ENCODE data around the gene PLEKHD1. TPM values are rescaled to one million over a fixed set of nuclear protein-coding genes. Genes with fewer than 3 reads are reported as not detected.

Gene PLEKHD1
- total RNA-seq, 1 donor from 2014 or later = 0.19 TPM

- DNase-seq (ENCODE audit: low spot score) = peak; percentile 60
These were observed 34.0 kb downstream of the PLEKHD1 start for GRCh38 chr14:69518289-69519101.

- DNase-seq (ENCODE audit: low spot score) = peak; percentile 39
These were observed 34.9 kb downstream of the PLEKHD1 start for GRCh38 chr14:69519204-69520100.

GRCh38 chr14:69522026-69522425 is 37.5 kb downstream of the PLEKHD1 start:
- peak; percentile 55 for DNase-seq (ENCODE audit: low spot score)

DNA sequence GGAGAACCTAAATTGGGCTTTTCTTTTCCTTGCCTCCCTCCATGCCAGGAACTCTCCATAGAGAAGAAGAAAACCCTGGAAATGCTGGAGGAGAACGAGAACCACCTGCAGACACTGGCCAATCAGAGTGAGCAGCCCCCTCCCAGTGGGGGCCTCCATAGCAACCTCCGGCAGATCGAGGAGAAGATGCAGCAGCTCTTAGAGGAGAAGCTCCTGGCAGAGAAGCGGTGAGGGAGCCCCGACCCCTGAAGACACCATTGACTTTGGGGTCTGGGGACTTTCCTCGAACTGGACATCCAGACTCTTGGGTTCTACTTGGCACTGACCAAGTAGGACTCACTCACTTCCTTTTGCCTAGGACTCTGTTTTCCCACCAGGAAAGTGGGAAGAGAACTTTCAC is 41.4 kb downstream of the PLEKHD1 start:
- peak; percentile 73 for DNase-seq (ENCODE audit: low spot score)

DNA sequence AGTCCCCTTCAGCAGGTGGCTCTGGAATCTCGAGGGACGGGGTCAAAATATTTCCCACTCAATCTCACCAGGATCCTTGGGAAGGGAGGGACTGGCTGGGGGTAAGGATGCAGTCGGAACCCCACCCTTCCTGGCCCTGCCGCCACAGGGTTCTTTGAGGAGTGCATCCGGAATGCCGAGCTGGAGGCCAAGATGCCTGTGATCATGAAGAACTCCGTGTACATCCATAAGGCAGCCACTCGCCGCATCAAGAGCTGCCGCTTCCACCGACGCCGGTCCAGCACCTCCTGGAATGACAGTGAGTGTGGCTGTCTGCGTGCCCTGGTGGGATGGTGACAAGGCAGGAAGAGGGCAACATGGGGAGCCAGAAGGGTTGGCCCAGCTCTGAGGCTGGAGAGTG is 43.1 kb downstream of the PLEKHD1 start:
- DNase-seq (ENCODE audit: low spot score) = peak; percentile 65

- DNase-seq (ENCODE audit: low spot score) = peak; percentile 67
These were observed 43.6 kb downstream of the PLEKHD1 start for GRCh38 chr14:69528143-69528542.

- DNase-seq (ENCODE audit: low spot score) = no peak
These were observed 44.4 kb downstream of the PLEKHD1 start for GRCh38 chr14:69528930-69529329.

GRCh38 chr14:69529563-69529962 is 45.0 kb downstream of the PLEKHD1 start:
- DNase-seq (ENCODE audit: low spot score) = no peak

GRCh38 chr14:69530095-69530494 is 45.6 kb downstream of the PLEKHD1 start:
- no peak for DNase-seq (ENCODE audit: low spot score)

GRCh38 chr14:69531135-69531534 is 46.6 kb downstream of the PLEKHD1 start:
- no peak for DNase-seq (ENCODE audit: low spot score)

DNA sequence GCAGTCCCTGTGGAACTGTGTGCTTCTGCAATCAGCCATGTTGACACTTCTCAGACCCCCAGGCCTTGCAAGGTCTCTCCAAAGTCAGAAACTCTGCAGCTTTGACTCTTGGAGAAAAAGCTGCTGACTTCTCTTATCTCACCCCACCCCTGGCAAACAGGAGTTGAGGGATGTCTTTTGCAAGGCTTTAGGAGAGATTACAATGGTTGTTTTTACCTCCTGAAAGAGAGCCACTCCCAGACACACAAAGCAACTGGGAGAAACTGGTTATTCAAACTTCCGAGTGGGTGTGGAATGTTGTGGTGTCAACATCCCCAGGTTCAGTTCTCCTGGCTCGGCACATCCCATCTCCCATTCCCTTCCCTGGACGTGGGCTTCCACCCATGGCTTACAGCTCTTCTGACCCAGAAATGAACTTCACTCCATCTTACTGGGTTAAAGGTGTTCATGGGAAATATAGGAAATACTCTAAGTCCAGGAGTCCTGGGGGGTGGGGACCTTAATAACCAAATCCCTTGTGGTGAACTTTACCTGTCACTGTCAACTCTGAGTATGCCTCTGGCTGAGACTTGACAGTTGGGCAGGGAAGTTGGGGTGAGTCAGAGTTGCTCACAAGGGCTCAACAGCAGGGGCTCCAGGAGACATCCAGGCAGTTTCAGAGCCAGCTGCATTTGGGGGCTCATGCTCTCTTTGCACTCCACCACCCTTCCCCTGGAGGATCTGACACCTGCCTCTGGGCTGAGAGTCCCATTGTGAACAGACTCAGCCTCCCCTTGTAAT is 48.2 kb downstream of the PLEKHD1 start:
- DNase-seq (ENCODE audit: low spot score) = no peak

DNA sequence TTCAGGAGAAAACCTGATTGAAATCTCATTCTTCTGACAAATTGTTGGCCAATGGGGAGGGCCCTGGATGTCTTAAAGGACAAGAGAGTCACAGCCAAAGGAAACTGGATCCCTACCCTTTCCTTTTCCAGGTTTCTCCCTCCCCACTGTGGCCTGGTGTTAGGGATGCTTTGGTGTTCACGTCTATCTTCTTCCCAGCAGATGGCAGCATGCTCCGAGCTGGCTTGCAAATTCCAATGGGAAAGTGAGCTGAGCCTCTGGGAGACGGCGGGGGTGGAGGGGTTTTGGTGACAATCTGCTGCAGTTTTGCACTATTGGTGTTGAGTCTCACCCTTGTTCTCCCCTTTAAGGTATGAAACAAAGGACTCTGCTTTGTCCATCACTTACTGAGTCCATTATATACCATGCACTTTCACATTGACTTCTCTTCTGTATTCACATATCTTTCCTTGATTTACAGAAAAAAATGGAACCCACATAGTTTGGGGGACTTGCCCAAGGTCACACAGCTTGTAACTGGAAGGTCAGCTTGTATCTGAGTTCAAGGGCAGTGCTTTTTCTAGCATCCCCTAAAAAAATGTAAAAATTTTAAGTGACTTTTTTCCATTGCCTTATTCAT is 50.8 kb downstream of the PLEKHD1 start:
- no peak for DNase-seq (ENCODE audit: low spot score)

DNA sequence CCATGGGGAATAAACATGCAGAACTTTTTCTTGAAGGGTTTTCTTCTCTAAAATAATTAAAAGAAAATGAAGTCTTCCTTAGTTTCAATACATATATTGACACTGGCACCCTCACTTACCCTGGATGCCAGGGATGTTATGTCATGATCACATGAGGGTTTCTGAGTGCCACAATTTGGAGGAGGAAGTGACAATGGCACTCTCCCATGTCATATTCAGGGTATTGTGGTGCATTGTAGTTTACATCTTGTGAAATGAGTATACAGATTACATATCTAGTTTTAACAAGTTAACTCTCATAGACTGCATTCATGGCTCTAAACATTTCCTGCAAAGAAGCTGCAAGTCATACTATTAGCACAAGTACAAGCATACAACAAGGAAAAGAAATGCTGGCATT is 52.4 kb downstream of the PLEKHD1 start:
- no peak for DNase-seq (ENCODE audit: low spot score)

- DNase-seq (ENCODE audit: low spot score) = no peak
These were observed 53.4 kb downstream of the PLEKHD1 start for GRCh38 chr14:69537900-69538299.

GRCh38 chr14:69538766-69539165 is 54.2 kb downstream of the PLEKHD1 start:
- no peak for DNase-seq (ENCODE audit: low spot score)

- DNase-seq (ENCODE audit: low spot score) = no peak
These were observed 55.3 kb downstream of the PLEKHD1 start for GRCh38 chr14:69539631-69540410.

GRCh38 chr14:69540654-69541335 is 56.3 kb downstream of the PLEKHD1 start:
- DNase-seq (ENCODE audit: low spot score) = no peak

DNA sequence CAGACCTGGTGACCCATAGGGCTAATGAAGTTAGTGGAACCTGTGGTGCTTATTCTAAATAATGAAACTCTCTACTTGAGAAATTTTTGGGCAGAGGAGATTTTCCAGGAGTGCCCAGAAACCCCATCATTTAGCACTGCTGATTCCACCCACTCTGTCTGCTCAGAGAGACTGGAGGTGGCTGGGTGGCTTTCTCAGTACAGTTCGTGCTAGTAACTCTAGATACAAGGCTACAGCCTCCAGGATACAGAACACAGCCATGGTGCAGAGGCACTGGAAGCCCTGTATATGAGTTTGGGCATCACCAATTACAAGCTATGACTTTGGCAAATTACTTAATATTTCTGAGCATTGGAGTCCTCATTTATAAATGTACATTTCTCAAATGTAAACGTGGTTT is 57.8 kb downstream of the PLEKHD1 start:
- no peak for DNase-seq (ENCODE audit: low spot score)

GRCh38 chr14:69543341-69544115 is 59.0 kb downstream of the PLEKHD1 start:
- no peak for DNase-seq (ENCODE audit: low spot score)

All from mesenteric fat pad (tissue), 1 donor.